IMR-90 (cell line): ENCODE data around the gene ADCY9. TPM values are rescaled to one million over a fixed set of nuclear protein-coding genes. Genes with fewer than 3 reads are reported as not detected.
A peak's percentile ranks its signal among the peaks of the same experiment; 100 is the strongest.

Experiments used
- ATAC-seq: fragments of 200-7000 bp; cut with Tn5 transposase; 2 replicates; pipeline ENCODE4 v1.9.1; 2020; ENCODE audit warnings: low read depth, mild to moderate bottlenecking, moderate library complexity
- BruUV-seq: library from RNA; stranded (reverse); fragments of 400-500 nt; replicated peaks from 2 replicates; lab custom pipeline; 2021; lab: Mats Ljungman, UMichigan
- CTCF ChIA-PET: fragments of 300-600 bp; formaldehyde crosslinking; extraction: SDS; loops from one replicate; lab custom pipeline; 2021; ENCODE audit warnings: antibody characterized with exemption; lab: Yijun Ruan, JAX
- POLR2A ChIA-PET: fragments of 300-600 bp; sonication (Branson Sonifier 250); formaldehyde crosslinking; loops from one replicate; lab custom pipeline; 2022; ENCODE audit warnings: antibody characterized with exemption; ENCODE audit not compliant: unreplicated experiment; lab: Charles Lee
- DNase-seq: peaks from one replicate; pipeline ENCODE4 v3.0.0; 2013
- H2AFZ ChIP-seq: replicated peaks from 2 replicates; pipeline ENCODE3; 2013; ENCODE audit warnings: low read length, mild to moderate bottlenecking; ENCODE audit not compliant: poor library complexity
- H2AK5ac ChIP-seq: 2 replicates; pipeline ENCODE4 v1.6.1; 2013; ENCODE audit warnings: low read depth, low read length, inconsistent platforms
- H2AK9ac ChIP-seq: replicated peaks from 2 replicates; pipeline ENCODE3; 2013; ENCODE audit warnings: mild to moderate bottlenecking, low read depth, low read length, moderate library complexity; ENCODE audit not compliant: poor library complexity
- H2BK120ac ChIP-seq: 2 replicates; pipeline ENCODE4 v1.6.1; 2013; ENCODE audit warnings: low read depth, low read length, inconsistent platforms
- H2BK15ac ChIP-seq: 3 replicates; pipeline ENCODE4 v1.6.1; 2013; ENCODE audit warnings: low read depth, low read length, inconsistent platforms
- H2BK20ac ChIP-seq: 2 replicates; pipeline ENCODE4 v1.6.1; 2013; ENCODE audit warnings: low read depth, mild to moderate bottlenecking, inconsistent platforms, low read length, moderate library complexity
- H2BK5ac ChIP-seq: 2 replicates; pipeline ENCODE4 v1.6.1; 2013; ENCODE audit warnings: mild to moderate bottlenecking, low read depth, low read length, inconsistent platforms; ENCODE audit not compliant: poor library complexity, severe bottlenecking
- H3K14ac ChIP-seq: replicated peaks from 2 replicates; pipeline ENCODE4 v1.6.1; 2013; ENCODE audit warnings: low read depth, low read length, inconsistent platforms
- H3K18ac ChIP-seq: 2 replicates; pipeline ENCODE4 v1.6.1; 2013; ENCODE audit warnings: low read depth, low read length, control low read depth
- H3K23ac ChIP-seq: 2 replicates; pipeline ENCODE4 v1.6.1; 2013; ENCODE audit warnings: low read depth, low read length, inconsistent platforms
- H3K27ac ChIP-seq: 2 replicates; pipeline ENCODE4 v1.5.1; 2013; ENCODE audit warnings: mild to moderate bottlenecking, control low read depth, low read length; ENCODE audit not compliant: insufficient read depth
- H3K27me3 ChIP-seq: 2 replicates; pipeline ENCODE4 v1.6.1; 2013; ENCODE audit warnings: low read length; ENCODE audit not compliant: control insufficient read depth, insufficient read depth
- H3K36me3 ChIP-seq: 2 replicates; pipeline ENCODE4 v1.6.1; 2013; ENCODE audit warnings: low read length, mixed read lengths; ENCODE audit not compliant: control insufficient read depth, insufficient read depth
- H3K4ac ChIP-seq: 2 replicates; pipeline ENCODE4 v1.6.1; 2013; ENCODE audit warnings: low read depth, low read length, inconsistent platforms
- H3K4me1 ChIP-seq: 2 replicates; pipeline ENCODE4 v1.6.1; 2013; ENCODE audit warnings: low read length, mixed read lengths; ENCODE audit not compliant: control insufficient read depth, insufficient read depth
- H3K4me2 ChIP-seq: 2 replicates; pipeline ENCODE4 v1.6.1; 2013; ENCODE audit warnings: low read depth, mild to moderate bottlenecking, control low read depth, low read length, moderate library complexity
- H3K4me3 ChIP-seq: 2 replicates; pipeline ENCODE4 v1.5.1; 2013; ENCODE audit warnings: low read depth, mild to moderate bottlenecking, control low read depth, low read length, moderate library complexity; ENCODE audit not compliant: insufficient read depth
- H3K56ac ChIP-seq: 2 replicates; pipeline ENCODE4 v1.6.1; 2013; ENCODE audit warnings: low read length, inconsistent platforms; ENCODE audit not compliant: insufficient read depth; ENCODE audit errors: extremely low read depth
- H3K79me1 ChIP-seq, 2 experiments: 2 replicates each; pipeline ENCODE4 v1.6.1; 2013; ENCODE audit warnings: low read length in 2 of 2, inconsistent platforms in 1 of 2, low read depth in 1 of 2
- H3K9ac ChIP-seq: 2 replicates; pipeline ENCODE4 v1.6.1; 2013; ENCODE audit warnings: low read depth, low read length, control low read depth
- H3K9me1 ChIP-seq: 2 replicates; pipeline ENCODE4 v1.6.1; 2013; ENCODE audit warnings: low read length, inconsistent platforms; ENCODE audit not compliant: insufficient read depth
- H3K9me3 ChIP-seq: 2 replicates; pipeline ENCODE4 v1.6.1; 2013; ENCODE audit warnings: low read length; ENCODE audit not compliant: control insufficient read depth, insufficient read depth
- H4K20me1 ChIP-seq: 2 replicates; pipeline ENCODE4 v1.6.1; 2013; ENCODE audit warnings: low read length, inconsistent platforms; ENCODE audit not compliant: insufficient read depth
- H4K5ac ChIP-seq: 2 replicates; pipeline ENCODE4 v1.6.1; 2013; ENCODE audit warnings: mild to moderate bottlenecking, low read depth, low read length, control low read depth
- H4K8ac ChIP-seq, 2 experiments: 2 replicates each; pipeline ENCODE4 v1.6.1; 2013; ENCODE audit warnings: low read depth in 2 of 2, low read length in 2 of 2, control low read depth in 1 of 2, inconsistent platforms in 1 of 2
- H4K91ac ChIP-seq: 2 replicates; pipeline ENCODE4 v1.6.1; 2013; ENCODE audit warnings: low read depth, low read length, inconsistent platforms; ENCODE audit not compliant: insufficient read depth
- CEBPB ChIP-seq: IDR thresholded peaks from 2 replicates; pipeline ENCODE4 v1.6.1; 2012; ENCODE audit warnings: low read depth, low read length, improper control_type of control experiment
- CHD1 ChIP-seq: IDR thresholded peaks from 2 replicates; pipeline ENCODE4 v1.6.1; 2012; ENCODE audit warnings: low read depth, low read length, improper control_type of control experiment
- CTCF ChIP-seq: conservative IDR thresholded peaks from 2 replicates; pipeline ENCODE4 v1.5.1; 2012; ENCODE audit warnings: mild to moderate bottlenecking, low read depth, low read length, improper control_type of control experiment
- ELK1 ChIP-seq: fragments of 150-350 bp; IDR thresholded peaks from 2 replicates; pipeline ENCODE4 v1.6.1; 2016; ENCODE audit warnings: low read depth, mild to moderate bottlenecking, low read length, moderate library complexity, borderline replicate concordance
- FOS ChIP-seq: fragments of 150-350 bp; IDR thresholded peaks from 2 replicates; pipeline ENCODE4 v1.6.1; 2016; ENCODE audit warnings: low read depth, low read length
- MAFK ChIP-seq: IDR thresholded peaks from 2 replicates; pipeline ENCODE4 v1.6.1; 2012; ENCODE audit warnings: low read depth, low read length, improper control_type of control experiment
- MAZ ChIP-seq: IDR thresholded peaks from 2 replicates; pipeline ENCODE4 v1.6.1; 2012; ENCODE audit warnings: low read depth, mild to moderate bottlenecking, low read length, improper control_type of control experiment, moderate library complexity, borderline replicate concordance
- NFE2L2 ChIP-seq: fragments of 150-350 bp; IDR thresholded peaks from 2 replicates; pipeline ENCODE4 v1.6.1; 2016; ENCODE audit warnings: low read depth, mild to moderate bottlenecking, low read length
- POLR2A ChIP-seq: IDR thresholded peaks from 2 replicates; pipeline ENCODE4 v1.6.1; 2012; ENCODE audit warnings: mild to moderate bottlenecking, low read depth, low read length
- RAD21 ChIP-seq: IDR thresholded peaks from 2 replicates; pipeline ENCODE4 v1.6.1; 2012; ENCODE audit warnings: low read length, improper control_type of control experiment
- RCOR1 ChIP-seq: IDR thresholded peaks from 2 replicates; pipeline ENCODE4 v1.6.1; 2012; ENCODE audit warnings: mild to moderate bottlenecking, low read length, improper control_type of control experiment; ENCODE audit not compliant: insufficient replicate concordance
- USF2 ChIP-seq: fragments of 150-350 bp; IDR thresholded peaks from 2 replicates; pipeline ENCODE4 v1.6.1; 2017; ENCODE audit warnings: mild to moderate bottlenecking, antibody characterized with exemption, low read length, low read depth
- WGBS, 2 experiments: methylation state at CpG; one replicate each; pipeline versions ENCODE4 v1.1.5 to v1.1.7; 2013; ENCODE audit warnings: missing lambda C conversion rate in 2 of 2; ENCODE audit not compliant: insufficient read length in 1 of 2; ENCODE audit errors: extremely low coverage in 2 of 2; 5-methylcytosine and 5-hydroxymethylcytosine counted together
- dilution Hi-C: fragments of 300-500 bp; cut with HindIII; formaldehyde crosslinking; loops from one replicate; pipeline ENCODE4 v1.14.3; 2018; ENCODE audit warnings: low sequenced_read_pairs; ENCODE audit not compliant: unreplicated experiment
- in situ Hi-C: fragments of 300-500 bp; cut with MboI; formaldehyde crosslinking; loops from 3 replicates; pipeline ENCODE4 v1.14.3; 2019; ENCODE audit warnings: low sequenced_read_pairs, inconsistent platforms, mixed read lengths
- intact Hi-C: fragments of 100-400 bp; cut with micrococcal nuclease; formaldehyde crosslinking; loops from 2 replicates; pipeline ENCODE4 v1.10.0; 2022
- polyA plus RNA-seq, 3 experiments: library from polyadenylated mRNA; depleted of rRNA; stranded (reverse); fragments of >200 nt; gene quantifications; 2 replicates each; pipeline ENCODE4 v1.2.3, GENCODE V29; 2012; ENCODE audit warnings: low replicate concordance in 1 of 3
- total RNA-seq: library from RNA; depleted of rRNA; stranded (reverse); fragments of >200 nt; gene quantifications from 2 replicates; pipeline ENCODE4 v1.2.3, GENCODE V29; 2012

ADCY9 gene
- total and polyA plus RNA-seq, 2 of the 4 experiments (the other 2 are of a cell fraction), result 5.4 to 12.5 TPM

- H3K4me1 ChIP-seq, result peaks cover 7% of the 10 kb centered on the region
- intact Hi-C loops (no loop called here), in situ Hi-C loops (no loop called here), dilution Hi-C loops (no loop called here)
- no peak overlapping the region for H2BK20ac ChIP-seq
- no peak overlapping the region for H4K5ac ChIP-seq
- no peak overlapping the region for H3K18ac ChIP-seq
- no peak for ATAC-seq
- no peak overlapping the region for H4K91ac ChIP-seq
- no peak overlapping the region for H3K27ac ChIP-seq
- H4K20me1 ChIP-seq, result peaks cover 25% of the 10 kb centered on the region
- CTCF ChIA-PET, result no interaction called here
- H3K23ac ChIP-seq, result no peak overlapping the region
- no peak overlapping the region for H2BK5ac ChIP-seq
- WGBS, 2 experiments, result 50% methylated on average over 1 of the region's 15 CpGs; no CpG with 5 or more reads in 1 of the 2 experiments
- DNase-seq, result no peak
- H2AFZ ChIP-seq, result no peak overlapping the region
- no peak overlapping the region for H3K4me3 ChIP-seq
- no peaks in the 10 kb centered on the region for H3K27me3 ChIP-seq
- TF ChIP-seq CEBPB (no peak), POLR2A (no peak), NFE2L2 (no peak), ELK1 (no peak), USF2 (no peak), RAD21 (no peak), MAFK (no peak), MAZ (no peak), CHD1 (no peak), RCOR1 (no peak), CTCF (no peak), FOS (no peak)
- H3K9me3 ChIP-seq, result no peaks in the 10 kb centered on the region
- H2AK9ac ChIP-seq, result no peak overlapping the region
- no peak overlapping the region for H2BK15ac ChIP-seq
- H3K4me2 ChIP-seq, result no peak overlapping the region; the same call in 1 of the 2 replicates
- no TSS peak for BruUV-seq
- no peak overlapping the region for H2BK120ac ChIP-seq
- peaks cover 11% of the 10 kb centered on the region for H3K9me1 ChIP-seq
- no peak overlapping the region for H4K8ac ChIP-seq
- no peak overlapping the region for H3K4ac ChIP-seq
- H3K56ac ChIP-seq, result no peak overlapping the region
- POLR2A ChIA-PET, result no interaction called here
- no peaks in the 10 kb centered on the region for H3K36me3 ChIP-seq
- no peak overlapping the region for H3K14ac ChIP-seq
- peaks cover 25 to 82% of the 10 kb centered on the region in 2 experiments for H3K79me1 ChIP-seq
- H3K9ac ChIP-seq, result no peak overlapping the region
- H2AK5ac ChIP-seq, result peak overlapping the region; percentile 57; the same call in 1 of the 2 replicates
Observed at GRCh38 chr16:4082474-4083044, 33.7 kb downstream of the ADCY9 start.
